ENCODE results near the gene PRAME.
A peak's percentile ranks its signal among the peaks of the same experiment; 100 is the strongest.

PRAME gene

DNA sequence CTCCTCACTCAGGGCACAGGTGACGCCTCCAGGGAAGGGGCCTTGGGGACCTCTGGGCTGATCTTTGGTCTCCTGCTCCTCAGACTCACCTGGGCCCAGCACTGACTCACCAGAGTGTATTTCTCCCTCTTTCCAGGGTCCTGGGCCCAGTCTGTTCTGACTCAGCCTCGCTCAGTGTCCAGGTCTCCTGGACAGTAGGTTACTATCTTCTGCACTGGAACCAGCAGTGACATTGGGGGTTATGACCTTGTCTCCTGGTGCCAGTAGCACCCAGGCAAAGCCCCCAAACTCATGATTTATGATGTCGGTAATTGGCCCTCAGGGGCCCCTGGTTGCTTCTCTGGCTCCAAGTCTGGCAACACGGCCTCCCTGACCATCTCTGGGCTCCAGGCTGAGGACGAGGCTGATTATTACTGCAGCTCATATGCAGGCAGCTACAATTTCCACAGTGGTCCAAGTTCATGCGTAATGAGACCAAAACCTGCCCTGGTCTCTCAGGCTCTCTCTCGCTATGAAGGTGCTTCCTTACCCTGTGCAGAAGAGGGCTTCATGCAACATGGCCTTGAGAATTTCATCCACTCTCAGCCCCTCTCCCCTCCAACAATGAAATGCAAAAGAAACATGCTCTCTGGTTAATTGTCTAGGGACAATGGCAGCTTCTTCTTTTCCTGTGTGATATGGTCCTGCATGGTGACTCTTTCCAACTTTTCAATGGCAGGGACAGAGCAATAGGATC lies 21.0 kb upstream of the PRAME start:
- no peak for DNase-seq

DNA sequence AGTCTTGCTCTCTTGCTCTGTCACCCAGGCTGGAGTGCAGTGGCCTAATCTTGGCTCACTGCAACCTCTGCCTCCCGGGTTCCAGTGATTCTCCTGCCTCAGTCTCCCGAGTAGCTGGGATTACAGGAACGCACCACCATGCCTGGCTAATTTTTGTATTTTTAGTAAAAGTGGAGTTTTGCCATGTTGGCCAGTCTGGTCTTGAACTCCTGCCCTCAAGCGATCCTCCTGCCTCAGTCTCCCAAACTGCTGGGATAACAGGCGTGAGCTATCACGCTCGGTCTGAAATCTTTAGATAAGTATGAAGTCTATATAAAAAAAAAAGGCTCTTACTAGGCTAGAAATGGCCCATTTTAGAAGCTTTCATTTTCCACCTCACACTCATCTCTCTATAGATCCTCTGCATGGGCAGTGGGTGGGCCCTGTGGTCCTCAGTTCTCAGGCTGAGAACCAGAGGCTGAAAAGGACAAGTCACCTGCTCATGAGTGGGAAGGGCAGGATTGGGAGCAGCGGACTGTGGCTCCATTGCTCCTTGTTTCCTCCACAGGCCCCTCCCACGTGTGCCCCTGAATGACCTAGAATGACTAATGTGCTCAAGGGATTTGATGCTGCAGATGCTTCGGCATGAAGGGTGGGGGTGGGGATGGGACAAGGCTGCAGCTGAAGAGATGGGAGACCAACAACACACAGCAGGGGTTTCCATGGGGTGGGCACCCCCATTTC lies 19.8 kb upstream of the PRAME start:
- DNase-seq, result no peak

DNA sequence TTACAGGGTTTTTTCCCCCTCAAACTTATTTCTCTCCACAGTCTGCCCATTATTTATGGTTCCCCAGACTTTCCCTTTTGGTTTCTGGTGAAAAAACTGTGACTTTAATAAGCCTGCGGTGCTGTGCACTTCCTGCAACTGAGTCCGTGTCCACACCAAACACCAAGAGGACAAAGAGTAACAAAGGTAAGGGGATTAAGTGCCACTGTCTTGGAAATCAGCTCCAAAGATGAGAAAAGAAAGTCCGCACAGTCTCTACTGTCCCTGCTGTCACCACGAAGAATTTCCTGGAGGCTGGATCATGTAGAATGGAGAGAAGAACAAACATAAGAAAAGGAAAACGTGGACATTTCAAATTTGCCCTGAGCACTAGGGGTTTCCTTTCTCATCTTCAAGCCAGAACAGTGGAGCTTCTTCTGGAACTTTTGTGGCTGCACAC lies 17.9 kb upstream of the PRAME start:
- no peak for DNase-seq

DNA sequence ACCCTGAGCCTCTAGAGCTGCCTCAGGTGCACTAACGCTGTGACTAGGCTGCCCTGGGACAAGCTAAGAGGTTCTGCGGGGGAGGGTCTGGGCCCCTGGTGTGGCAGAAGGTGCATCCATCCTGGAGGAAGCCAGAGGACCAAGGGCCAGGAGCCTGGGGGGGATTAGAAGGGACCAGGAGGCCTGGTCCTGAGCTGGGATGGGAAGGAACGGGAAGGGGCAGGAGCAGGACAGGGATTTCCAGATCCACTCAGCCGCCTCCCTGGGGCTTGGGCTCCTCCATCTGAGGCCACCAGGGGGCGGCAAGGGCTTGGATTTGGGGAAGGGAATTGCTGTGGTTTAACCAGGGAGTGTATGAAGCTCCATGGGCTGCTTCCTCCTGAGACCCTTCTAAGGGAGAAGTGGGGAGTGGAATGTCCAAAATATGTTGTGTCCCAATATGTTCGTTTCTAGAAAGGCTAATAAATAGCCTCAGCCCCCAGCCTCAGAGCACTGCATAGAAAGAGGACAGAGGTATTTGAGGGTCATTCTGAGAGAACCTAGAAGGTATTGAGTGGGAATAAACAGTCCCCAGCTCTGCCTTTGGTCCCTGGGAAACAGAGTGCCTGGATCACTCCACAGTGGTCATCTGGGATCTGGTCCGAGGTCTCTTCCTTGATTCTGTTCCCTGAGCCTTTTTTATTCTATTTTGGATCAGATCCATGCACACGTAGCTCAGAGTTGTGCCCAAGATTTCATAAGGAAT lies 17.4 kb upstream of the PRAME start:
- peak in 1 of 2 experiments; percentile 26 for DNase-seq

DNA sequence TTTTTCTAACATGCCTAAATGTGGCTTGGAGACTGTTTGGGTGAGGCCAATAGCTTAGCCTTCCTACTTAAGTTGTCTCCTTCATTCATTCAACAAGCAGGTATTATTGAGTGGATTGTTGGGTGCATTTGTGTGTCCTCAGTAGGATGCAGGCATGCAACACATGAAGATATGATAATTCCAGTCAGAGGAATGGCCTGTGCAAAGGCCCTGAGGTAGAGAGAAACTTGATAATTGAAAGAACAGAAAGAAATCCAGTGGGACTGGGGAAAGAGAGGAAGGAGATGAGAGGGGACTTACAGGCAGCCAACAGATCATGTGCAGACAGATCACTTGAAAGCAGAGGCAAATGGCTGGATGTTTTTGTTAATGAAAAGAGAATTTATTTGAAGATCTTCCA lies 15.3 kb upstream of the PRAME start:
- no peak for DNase-seq

DNA sequence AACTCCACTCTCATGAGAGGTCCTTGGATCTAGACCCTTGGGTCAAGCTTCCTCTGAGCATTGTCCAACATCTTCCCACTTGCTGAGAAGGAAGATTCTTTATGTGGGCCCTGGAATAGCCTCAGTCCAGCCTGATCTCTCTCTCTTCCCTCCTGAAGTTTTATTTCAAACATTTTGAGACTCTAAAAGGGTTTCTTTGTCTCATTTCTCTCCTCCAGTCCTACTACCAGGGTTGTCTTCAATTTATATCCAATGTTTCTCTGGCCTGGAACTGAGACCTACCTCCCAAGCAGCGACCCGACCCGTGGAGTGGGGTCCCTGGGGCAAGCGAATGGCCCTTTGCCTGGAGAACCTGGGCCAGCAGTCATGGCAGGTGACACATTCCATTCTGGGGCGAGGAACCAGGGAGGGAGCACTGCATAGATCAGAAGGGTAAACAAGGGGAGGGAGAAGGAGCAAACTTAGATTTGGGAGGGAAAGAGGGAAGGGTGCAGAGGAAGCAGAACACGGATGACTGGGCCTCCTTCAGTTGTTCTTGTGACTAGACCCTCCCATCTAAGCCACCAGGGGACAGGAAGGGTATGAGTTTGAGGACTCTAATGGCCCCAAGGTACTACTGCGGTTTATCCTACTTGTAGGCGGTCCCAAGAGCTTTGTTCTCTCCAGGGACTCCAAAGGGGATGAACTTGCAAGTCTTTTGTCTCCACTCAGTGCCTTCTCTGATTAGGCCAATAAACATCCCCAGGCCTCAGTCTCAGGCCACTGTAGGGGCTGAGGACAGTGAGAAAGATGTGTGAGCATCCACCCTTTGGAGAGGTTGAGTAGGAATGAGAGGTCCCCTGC lies 14.2 kb upstream of the PRAME start:
- DNase-seq, result no peak

DNA sequence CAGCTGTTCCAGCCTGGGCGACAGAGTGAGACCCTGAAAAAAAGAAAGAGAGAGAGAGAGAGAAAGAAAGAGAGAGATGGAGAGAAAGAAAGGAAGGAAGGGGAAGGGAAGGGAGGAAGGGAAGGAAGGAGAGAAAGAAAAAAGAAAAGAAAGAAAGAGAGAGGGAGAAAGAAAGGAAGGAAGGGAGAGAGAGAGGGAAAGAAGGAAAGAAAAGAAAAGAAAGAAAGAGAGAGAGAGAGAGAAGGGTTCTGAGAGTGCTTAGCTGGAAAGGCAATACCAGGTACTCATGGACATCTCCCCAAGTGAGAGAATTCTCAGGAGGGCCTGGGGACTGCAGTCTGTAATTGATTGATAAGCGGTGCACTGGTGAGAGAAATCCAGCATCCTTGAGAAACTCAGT lies 12.8 kb upstream of the PRAME start:
- no peak for DNase-seq

DNA sequence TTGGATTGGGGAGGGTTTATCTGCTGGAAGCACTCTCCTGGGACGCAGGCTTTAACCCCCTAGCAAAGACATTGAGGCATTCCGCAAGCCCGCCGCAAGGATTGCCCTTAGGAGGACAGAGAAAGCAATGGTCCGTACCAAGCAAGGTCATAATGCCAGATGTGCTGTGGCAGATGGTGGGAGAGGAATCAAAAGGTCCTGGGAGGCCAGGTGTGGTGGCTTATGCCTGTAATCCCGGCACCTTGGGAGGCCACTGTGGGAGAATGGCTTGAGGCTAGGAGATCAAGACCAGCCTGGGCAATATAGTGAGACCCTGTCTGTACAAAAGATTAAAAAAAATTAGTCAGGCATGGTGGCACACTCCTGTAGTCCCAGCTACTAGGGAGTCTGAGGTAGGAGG lies 12.4 kb upstream of the PRAME start:
- DNase-seq, result no peak

DNA sequence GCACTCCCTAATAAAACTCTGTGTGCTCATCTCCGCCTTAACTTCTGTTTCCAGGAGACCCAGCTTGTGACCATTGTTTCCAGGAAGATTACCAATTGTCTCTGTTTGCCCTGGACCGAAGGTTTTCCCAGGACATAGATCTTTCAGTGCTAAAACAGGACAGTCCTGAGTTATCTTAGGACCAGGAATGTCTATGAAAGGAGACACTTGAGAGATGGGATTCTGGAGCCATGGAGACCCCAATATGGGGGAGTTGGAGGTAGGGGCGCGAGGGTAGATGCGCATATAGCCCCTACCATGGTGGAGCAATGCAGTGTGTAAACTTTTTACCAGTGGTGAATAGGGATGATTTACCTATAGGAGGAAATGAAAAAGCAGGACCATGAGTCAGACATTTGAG lies 10.2 kb upstream of the PRAME start:
- DNase-seq, result no peak

DNA sequence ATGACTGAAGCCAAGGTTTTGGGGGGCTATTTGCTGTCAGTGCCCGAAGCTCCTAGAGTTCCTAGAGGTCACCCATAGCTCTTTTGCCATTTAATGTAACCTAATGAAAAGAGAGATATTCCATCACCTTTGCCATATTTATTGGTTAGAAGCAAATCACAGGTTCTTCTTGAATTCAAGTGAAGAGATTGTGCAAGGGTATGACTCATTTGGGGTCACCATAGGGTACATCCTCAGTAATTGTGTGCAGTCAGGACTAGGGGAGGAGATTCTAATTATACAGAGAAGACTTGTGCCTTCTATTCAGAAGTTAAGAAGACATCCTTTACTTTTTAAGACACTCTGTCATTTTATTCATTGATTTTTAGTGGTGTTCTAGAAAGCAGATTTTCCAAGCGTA lies 6.9 kb upstream of the PRAME start:
- no peak for DNase-seq

DNA sequence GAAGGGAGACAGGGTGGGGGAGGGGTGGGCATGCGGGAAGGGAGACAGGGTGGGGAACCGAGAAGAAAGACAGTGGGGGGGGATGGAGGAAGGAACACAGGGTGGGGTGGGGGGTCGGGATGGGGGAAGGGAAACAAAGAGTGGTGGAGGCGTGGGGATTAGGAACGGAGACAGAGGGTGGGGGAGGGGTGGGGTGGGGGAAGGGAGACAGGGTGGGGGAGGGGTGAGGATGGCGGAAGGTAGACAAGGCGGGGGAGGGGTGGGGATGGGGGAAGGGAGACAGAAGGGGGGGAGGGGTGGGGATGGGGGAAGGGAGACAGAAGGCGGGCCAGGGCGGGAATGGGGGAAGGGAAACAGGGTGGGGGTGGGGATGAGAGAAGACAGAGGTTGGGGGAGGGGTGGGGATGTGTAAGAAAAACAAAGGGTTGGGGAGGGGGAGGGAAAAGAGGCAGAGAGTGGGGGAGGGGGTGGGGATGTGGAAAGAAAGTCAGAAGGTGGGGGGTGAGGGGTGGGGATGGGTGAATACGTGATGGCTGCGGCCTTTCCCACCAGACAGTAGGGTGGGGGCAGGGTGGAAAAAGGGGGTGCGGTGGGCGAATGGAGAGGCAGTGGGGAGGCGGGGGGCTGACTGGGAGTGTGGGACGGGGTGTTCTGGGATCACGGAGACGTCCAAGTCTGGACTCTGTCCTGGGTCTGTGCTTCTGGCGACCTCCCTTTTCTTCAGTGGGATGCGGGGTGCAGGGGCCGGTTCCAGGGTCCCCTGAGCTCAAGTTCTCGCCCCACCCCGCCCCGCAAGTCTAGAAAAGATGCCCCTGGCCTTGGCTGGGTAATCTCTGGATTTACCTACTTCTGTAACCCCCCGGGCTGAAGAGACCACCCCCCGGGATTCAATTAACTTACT lies 744 bp downstream of the PRAME start:
- DNase-seq, result no peak

DNA sequence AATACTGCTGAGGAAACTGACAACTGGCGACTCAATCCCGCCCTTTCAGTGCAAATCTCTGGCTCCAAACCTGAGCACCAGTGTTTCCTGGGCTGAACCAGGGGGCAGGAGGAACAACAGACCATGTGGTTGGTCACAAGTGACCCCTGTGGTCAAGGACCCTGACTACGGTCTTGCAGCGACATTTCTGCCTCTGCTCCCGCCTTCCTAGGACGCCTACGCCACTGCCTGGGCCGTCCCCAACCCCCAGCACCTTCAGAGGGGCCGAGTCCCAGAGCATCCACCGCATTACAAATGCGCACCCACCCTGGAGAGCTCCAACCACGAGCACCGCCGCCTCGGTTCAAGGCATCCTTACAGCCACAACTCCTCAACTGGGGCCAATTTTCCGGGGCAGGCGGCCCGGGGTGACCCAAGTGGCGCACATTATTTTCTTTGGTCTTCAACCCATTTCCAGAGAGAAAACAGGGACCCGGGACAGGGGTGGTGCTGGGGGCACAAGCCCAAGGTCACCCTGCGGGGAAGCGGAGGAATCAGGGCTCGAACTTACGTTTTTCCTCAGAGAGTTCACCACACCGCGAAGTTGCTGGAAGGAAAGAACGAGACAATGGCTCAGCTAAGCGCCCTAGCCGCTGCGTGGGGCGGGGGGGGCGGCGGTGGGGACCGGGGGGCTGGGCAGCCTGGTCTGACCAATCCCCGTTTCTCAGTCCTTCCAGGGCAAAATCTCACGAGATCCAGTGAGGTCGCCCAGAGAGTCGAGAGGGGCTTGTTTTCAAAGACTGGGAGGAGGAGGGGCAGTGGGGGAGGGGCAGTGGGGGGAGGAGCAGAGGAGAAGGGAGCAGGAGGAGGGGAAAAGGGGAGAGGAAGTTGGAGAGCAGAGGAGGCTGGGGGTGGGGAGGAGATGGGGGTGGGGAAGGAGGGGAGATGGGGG lies 1.8 kb downstream of the PRAME start:
- no peak for DNase-seq

DNA sequence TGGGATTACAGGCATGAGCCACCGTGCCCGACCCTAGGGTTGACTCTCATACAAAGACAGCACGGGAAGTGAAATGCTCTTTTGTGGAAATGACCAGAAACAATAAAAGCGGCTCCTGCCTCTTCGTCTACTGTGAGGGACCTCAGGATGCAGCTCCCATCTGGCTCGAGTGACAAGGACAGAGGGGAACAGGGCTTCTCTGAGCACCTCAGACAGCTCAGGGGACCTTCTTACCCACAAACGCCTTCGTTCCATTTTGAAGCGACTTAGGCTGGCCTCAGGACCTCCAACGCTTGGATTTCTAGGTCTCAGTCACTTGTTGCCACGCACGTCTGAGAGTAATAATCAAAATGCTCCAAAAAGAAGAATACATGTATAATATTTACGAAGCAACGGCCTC lies 2.5 kb downstream of the PRAME start:
- no peak for DNase-seq

DNA sequence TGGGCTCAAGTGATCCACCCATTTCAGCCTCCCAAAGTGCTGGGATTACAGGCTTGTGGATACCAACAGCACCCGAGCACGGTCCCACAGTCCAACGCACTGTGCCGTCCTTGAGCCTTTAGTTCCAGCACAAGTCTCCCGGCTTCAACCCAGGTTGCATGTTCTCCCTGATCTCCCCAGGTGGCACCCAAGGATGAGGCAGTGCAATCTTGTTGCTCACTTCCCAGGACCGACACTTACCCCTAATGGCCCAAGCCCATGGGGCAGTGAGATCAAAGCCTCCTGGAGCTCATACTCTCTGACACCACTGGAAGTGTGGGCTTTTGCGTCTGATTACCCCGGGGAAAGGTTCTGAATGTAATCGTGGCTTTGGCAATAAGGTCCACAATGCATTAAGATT lies 3.5 kb downstream of the PRAME start:
- no peak for DNase-seq

DNA sequence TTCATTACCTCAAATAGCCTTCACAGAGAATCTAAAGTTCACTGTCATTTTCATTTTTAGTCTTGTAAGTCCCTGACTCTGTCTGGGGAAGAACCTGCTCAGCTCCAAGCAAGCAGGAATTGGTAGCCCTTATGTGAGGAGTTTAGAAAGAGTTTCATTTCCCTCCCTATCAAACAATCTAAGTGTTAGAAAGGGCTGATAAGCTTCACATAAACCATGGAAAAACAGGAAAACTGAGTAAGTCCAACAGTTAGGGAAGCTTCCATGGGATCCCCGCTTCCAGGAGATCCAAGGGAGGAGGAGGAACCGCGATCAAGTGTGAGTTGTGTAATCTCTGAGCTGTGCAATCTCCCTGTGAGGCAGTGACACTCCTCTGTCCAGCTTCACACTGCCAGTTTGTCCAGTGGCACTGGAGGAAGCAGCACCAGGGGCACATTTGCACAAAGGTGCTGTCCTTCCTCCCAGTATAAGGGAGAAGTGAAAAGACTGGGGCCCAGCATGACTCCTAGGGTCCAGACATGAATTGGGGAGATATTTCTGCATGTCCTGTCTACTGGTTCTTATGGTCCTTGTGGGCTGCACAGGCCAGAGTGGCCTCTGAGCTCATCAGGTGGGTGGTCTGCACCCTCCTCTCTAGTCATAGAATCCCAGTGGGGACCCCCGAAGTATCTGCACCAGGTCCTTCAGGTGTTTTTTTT lies 4.3 kb downstream of the PRAME start:
- no peak for DNase-seq

DNA sequence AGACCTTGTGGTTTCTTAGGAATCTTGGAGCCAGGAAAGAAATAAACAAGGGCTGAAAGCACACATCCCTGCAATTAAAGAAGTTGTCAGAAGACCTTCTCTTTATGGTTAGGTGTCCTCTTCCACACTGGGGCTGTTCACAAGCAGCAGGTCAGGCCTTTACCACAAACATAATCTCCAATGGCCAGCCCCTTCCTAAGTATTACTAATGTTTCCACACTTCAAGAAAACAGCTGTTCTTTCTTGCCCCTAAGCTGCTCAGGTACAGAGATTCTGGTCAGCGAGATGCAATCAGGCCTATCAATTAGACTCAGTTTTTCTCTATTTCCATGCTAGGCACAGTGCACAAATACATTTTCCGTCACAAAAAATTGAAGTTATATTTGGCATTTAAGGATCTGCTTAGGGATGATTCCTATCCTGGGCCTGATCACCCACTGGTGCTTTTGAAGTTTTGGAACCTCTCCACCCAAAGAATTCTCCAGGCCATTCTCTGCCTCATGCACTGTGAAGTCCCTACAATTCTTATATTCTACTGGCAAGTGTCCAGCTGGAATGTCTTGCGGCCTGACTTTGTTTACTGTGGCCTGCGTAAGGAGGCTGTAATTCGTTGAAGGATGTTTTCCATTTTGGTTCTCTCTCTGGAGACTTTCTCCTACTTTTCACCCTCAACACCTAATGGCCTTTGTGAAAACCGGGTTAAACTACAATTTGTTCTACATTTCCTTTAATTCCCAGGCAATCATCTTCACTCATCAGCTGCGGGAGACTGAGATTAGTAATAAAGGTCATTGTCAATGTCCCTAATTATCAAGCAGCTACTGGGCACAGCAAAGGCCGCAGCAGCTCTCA lies 5.1 kb downstream of the PRAME start:
- DNase-seq, result no peak

DNA sequence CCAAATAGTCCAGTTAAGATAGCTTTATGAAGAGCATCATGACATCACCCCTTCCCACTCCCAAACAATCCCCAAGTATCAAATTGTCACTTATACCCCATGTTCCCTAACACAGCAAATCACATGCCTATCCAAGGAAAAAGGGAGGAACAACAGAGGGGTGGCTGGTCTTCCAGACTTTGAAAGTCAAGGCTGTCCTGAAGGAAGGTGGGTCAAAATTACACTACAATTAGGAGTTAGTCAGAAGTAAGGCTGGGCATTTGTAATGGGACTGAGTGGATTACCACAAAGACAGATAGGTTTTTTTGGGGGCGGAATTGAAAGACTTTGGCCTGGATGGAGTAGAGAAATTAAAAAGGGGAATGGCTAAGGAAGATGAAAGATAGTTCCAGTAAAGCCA lies 5.9 kb downstream of the PRAME start:
- DNase-seq, result no peak

DNA sequence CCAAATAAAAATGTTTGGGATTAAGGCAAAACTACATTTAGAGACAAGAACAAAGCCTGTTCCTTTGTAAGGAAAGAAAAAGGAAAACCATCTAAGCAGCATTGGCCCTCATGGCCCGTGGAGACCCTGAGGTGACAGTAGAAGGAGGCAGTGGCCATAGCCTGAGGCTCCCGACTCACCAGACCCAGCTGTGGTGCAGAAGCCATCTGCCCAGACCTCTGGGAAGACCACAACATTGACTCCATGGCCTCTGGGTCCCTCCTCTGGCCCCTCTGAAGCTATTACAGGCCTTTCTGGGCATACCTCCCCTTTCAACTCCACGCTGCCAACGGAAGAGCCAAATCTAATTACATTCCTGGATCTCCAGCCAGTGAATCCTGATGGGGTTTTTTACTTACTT lies 6.4 kb downstream of the PRAME start:
- DNase-seq, result no peak

DNA sequence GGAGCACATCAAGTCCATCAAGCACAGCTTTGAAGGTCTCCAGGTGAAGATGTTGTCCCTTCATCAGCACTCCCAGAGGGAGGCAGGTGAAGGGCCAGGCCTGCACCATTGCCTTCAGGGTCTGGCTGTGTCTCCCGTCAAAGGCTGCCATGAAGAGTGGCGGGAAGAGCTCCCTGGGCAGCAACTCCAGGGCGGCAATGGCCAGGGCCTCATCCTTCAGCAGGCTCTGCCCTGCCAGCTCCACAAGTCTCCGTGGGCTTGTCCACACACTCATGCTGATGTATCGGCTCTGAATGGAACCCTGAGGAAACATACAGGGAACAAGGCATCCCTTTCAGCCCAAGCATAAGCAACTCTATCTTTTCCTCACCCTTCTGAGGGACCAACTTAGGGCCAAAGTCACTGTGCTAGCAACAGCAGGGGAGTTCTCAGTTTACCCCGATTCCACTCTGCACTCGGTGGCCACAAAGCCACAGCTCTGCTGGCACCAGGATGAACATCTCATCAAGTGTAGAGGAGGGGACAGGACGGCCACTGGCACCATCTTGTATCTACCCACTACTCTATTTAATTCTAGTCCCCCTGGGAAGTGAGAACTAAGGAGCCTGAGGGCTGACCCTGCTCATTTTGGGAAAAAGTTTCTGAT lies 8.2 kb downstream of the PRAME start:
- no peak for DNase-seq

Measured in stimulated activated CD4-positive, alpha-beta T cell treated with anti-CD3 and anti-CD28 coated beads, Interleukin-4, amount 100 ng/mL, for 4 hours (primary cell).